Stimulated activated CD8-positive, alpha-beta memory T cell treated with anti-CD3 and anti-CD28 coated beads, Interleukin-4, amount 100 ng/mL, for 1 hour (primary cell): ENCODE results near the gene CCDC88C.

Source experiments
- DNase-seq, 2 donors: peaks; one replicate each; pipeline ENCODE4 v3.0.0-alpha.2; 2020; ENCODE audit warnings: low read depth in 2 of 2, low spot score in 1 of 2

Gene CCDC88C

GRCh38 chr14:91350813-91351511 lies 66.7 kb downstream of the CCDC88C start:
- DNase-seq: no peak

GRCh38 chr14:91350483-91350812 lies 67.2 kb downstream of the CCDC88C start:
- DNase-seq: no peak

- DNase-seq: no peak
Observed at GRCh38 chr14:91349481-91350074, 68.0 kb downstream of the CCDC88C start.

- DNase-seq: no peak
Observed at GRCh38 chr14:91348845-91349465, 68.7 kb downstream of the CCDC88C start.

GRCh38 chr14:91346838-91347173 lies 70.8 kb downstream of the CCDC88C start:
- no peak for DNase-seq

DNA sequence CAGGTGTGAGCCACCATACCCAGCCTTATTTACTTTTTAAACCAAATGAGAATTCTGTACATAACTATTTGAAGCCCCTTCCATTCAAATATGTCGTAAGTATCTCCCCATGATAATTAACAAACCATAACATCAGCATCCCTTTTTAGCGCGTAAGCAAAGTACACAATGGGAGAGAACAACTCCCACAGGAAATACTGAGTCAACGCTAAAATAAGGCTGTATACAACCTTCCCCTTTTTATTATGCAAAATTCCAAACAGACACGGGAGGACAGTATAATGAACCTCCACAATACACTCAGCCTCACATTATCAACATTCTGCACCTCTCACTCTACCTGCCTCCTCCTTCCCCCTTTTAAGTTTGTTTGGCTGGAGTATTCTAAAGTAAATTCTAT lies 73.5 kb downstream of the CCDC88C start:
- no peak for DNase-seq

- no peak for DNase-seq
Observed at GRCh38 chr14:91343051-91343450, 74.6 kb downstream of the CCDC88C start.

DNA sequence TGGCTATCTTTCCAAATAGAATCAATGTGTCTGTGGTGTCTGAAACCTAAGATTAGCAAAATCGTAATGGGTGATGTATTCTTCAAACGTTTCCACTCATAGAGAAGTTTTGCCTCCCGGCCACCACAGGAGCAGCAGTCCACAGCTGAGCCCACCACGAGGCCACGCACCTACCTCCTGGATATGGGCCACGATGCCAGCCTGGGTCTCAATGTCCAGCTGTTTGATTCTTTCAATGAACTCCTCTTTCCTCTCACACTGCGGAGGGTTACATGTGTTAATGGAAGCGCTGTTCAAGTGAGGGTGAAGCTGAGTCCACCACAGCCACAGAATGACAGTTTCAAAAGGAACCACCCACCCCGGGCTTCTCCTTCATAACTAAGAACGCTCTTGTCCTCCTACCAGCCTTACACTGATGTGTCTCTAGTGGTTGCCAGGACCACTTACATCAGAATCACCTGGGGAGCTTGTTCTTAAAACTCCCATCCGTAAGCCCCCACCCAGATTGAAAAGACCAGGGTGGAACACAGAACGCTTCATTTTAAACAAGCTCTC lies 75.3 kb downstream of the CCDC88C start:
- DNase-seq: no peak

- no peak for DNase-seq
Observed at GRCh38 chr14:91341751-91342154, 75.9 kb downstream of the CCDC88C start.

GRCh38 chr14:91341334-91341733 lies 76.3 kb downstream of the CCDC88C start:
- DNase-seq: no peak

GRCh38 chr14:91339671-91340369 lies 77.8 kb downstream of the CCDC88C start:
- no peak for DNase-seq

- DNase-seq: no peak
Observed at GRCh38 chr14:91339076-91339475, 78.5 kb downstream of the CCDC88C start.

- DNase-seq: no peak
Observed at GRCh38 chr14:91338379-91338778, 79.2 kb downstream of the CCDC88C start.

DNA sequence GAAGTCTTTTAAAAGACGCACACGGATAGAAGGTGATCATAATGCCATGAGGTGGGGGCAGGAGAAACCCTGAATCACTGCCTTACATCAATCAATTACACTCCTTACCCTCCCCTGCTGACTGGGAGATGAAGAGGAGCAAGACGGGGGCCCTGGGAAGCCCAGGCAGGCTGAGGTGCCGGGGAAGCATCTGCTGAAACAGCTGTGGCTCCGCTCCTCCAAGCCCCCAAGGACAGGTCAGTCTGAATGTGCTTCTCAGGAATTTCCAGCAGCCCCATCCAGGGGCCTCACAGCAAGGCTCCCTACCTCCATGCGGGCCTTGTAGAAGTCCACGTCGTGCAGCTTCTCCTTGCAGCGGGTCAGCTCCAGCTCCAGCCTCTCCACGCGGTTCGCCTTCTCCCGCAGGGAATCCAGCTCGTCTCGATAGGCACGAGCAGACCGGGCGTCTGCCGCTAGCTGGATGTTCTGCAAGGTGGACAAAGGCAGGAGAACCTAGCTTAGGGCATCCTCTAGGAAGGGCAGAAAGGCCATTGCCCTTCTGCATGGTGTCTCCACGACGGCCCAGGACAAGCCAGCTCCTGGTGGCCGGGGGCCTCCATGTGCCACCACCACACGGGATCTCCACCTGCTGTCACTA lies 79.8 kb downstream of the CCDC88C start:
- no peak for DNase-seq

DNA sequence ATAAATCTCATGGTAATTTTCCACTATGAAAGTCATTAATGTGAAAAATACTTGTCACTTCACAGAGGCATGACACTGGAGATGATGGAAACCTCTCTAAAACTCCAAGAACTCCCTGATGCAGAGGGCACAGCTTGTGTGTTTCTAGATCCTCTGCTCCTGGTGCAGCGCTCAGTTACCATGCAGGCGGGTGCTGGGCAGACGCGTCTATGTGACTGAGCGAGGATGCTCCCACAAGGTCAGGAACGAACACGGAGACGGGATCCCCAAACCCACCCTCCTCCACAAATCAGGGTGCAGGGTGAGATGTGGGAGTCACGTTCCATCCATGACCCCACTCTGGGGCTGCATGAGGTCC lies 81.5 kb downstream of the CCDC88C start:
- no peak for DNase-seq

GRCh38 chr14:91335191-91336092 lies 82.2 kb downstream of the CCDC88C start:
- no peak for DNase-seq

DNA sequence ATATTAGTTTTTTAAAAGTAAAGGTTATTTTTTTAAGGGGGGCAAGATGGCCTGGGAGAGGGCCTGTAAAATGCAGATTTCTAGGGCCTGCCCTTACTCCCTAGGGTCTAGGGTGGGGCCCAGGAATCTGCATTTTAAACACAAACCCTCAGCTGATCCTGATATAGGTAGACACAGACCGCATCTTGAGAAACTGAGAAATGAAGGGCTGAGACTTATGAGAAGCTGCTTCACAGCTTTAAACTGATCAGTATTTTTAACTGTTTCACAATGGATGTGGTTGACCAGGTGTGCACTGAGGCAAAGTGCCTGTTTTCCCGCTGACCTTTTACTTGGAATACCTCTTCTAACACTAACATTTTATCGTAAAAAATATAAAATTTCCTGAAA lies 84.0 kb downstream of the CCDC88C start:
- no peak for DNase-seq

- no peak for DNase-seq
Observed at GRCh38 chr14:91332986-91333649, 84.5 kb downstream of the CCDC88C start.

DNA sequence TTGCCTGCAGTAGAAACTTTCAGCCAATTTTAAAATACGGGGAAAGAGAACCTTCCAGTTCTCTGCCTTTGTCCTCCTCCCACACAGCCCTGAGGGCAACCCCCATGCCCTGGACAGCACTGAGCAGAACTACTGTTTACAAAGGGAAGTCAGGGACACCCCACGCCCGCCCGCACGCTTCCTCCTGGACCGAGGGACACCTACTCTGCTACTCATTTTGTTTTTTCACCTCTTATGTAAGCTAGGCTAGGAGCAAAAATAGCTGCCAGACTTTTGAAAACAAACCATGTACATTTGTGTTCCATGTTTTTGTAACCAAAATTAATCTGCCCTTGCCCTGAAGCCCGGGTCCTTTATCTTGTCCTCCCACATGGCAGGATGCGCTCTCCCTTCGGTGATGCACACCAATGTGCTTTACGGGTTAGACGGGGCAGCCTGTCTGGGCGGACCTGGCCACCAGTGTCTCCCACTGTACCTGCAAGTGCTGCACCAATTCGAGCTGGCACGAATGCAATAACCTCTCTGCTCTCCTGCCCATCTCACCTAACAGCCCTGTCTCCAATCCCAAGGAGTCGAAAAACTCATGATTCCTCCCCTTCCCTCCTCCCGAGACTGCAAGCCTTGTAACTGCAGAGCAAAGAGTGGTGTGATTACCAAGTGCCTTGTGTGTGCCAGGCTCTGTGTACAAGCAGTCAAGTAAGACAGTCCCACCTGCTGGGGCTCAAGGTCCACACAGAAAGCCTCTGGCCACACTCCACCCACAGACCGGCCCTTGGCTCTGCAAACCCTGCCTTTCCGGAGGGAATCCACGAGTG lies 85.2 kb downstream of the CCDC88C start:
- DNase-seq: no peak
